ENCODE data around the gene HIVEP1. TPM values are rescaled to one million over a fixed set of nuclear protein-coding genes. Genes with fewer than 3 reads are reported as not detected.

Gene HIVEP1
- total RNA-seq, 2 donors from 2014 or later: 33.6 to 35.1 TPM

DNA sequence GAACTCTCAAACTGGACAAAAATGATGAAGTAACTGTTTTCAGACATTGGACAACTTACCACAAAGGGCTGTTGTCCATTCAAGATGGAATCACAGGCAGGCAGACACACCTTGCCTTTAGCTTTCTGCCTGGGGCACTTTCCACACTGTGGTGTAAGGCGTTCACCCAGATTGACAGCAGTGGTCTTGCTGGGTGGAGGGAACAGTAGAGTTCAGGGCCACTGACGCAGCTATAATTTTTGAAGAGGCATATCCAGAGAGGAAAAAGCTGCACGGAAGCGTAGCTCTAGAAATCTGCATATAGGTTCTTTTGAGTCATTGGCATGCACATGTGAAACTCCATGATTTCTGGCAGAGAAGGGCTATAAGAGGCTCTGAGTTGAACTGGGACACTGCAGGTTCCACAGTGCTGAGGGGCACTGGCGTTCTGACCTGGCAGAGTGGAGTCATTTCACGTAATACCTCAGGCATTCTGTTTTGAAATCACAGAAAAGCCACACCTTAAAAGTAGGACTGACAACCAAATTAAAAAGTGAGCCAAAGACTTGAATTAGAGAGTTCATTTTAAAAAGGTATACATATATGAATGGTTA lies 173.1 kb downstream of the HIVEP1 start:
- Mint-ChIP-seq H3K9me3 (no peaks in the 10 kb centered on the region), H3K4me3 (no peak overlapping the region), H3K36me3 (ENCODE audit: low read depth) (no peaks in the 10 kb centered on the region), H3K27ac (no peak overlapping the region), H3K27me3 (ENCODE audit: insufficient read depth) (no peaks in the 10 kb centered on the region), H3K4me1 (no peaks in the 10 kb centered on the region)
- no peak for DNase-seq
- Histone ChIP-seq H3K4me3 (ENCODE audit: low read length) (no peak overlapping the region), H3K27me3 (ENCODE audit: control insufficient read depth, insufficient read depth, low read length, poor library complexity, severe bottlenecking) (no peaks in the 10 kb centered on the region), H3K4me1 (ENCODE audit: control insufficient read depth, insufficient read depth, low read length) (no peaks in the 10 kb centered on the region), H3K27ac (ENCODE audit: low read depth, low read length) (no peak overlapping the region), H3K9me3 (ENCODE audit: control insufficient read depth, low read length) (no peaks in the 10 kb centered on the region), H3K36me3 (ENCODE audit: control insufficient read depth, insufficient read depth, low read length) (no peaks in the 10 kb centered on the region), H3K9ac (ENCODE audit: extremely low read depth, low read length, poor library complexity, severe bottlenecking) (no peak overlapping the region)
- WGBS, 2 experiments (ENCODE audit: insufficient coverage in 1 of 2, insufficient read length in 1 of 2): 90 to 91% methylated on average over 6 of the region's 6 CpGs
- no peak for TF ChIP-seq CTCF (conservative IDR thresholded peaks at IDR 0.05)

- H3K4me3 ChIP-seq (ENCODE audit: low read length): no peak overlapping the region
- H3K27ac ChIP-seq (ENCODE audit: low read depth, low read length): no peak overlapping the region
- Mint-ChIP-seq H3K4me3 (no peak overlapping the region), H3K9me3 (no peaks in the 10 kb centered on the region), H3K27me3 (ENCODE audit: insufficient read depth) (no peaks in the 10 kb centered on the region), H3K27ac (no peak overlapping the region), H3K36me3 (ENCODE audit: low read depth) (no peaks in the 10 kb centered on the region), H3K4me1 (no peaks in the 10 kb centered on the region)
- H3K27me3 ChIP-seq (ENCODE audit: control insufficient read depth, insufficient read depth, low read length, poor library complexity, severe bottlenecking): no peaks in the 10 kb centered on the region
- 65% methylated on average over 3 of the region's 4 CpGs; no CpG with 5 or more reads in 1 of the 2 experiments for WGBS, 2 experiments (ENCODE audit: insufficient coverage in 1 of 2, insufficient read length in 1 of 2)
- no peaks in the 10 kb centered on the region for H3K36me3 ChIP-seq (ENCODE audit: control insufficient read depth, insufficient read depth, low read length)
- H3K9me3 ChIP-seq (ENCODE audit: control insufficient read depth, low read length): no peaks in the 10 kb centered on the region
- DNase-seq: no peak
- no peak for TF ChIP-seq CTCF (conservative IDR thresholded peaks at IDR 0.05)
- H3K4me1 ChIP-seq (ENCODE audit: control insufficient read depth, insufficient read depth, low read length): no peaks in the 10 kb centered on the region
- no peak overlapping the region for H3K9ac ChIP-seq (ENCODE audit: extremely low read depth, low read length, poor library complexity, severe bottlenecking)
Observed at GRCh38 chr6:12186528-12186927, 174.4 kb downstream of the HIVEP1 start.

DNA sequence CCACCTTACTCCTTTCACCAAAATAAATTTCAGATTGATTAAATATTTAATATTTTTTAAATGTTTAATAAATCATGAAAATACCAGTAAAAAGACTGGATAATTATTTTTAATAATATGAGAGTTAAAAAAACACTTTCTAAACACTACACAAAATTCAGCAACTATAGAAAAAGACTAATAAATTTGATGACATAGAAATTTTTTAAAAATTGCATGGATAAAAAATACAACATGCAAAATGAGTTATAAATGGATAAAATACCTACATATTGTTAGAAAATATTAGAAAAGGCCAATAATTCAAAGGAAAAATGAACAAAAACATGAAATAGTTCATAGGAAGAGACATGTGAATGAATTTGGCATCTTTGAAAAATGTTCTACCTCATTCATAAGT lies 177.0 kb downstream of the HIVEP1 start:
- Mint-ChIP-seq H3K27ac (no peak overlapping the region), H3K36me3 (ENCODE audit: low read depth) (no peaks in the 10 kb centered on the region), H3K9me3 (no peaks in the 10 kb centered on the region), H3K4me1 (no peaks in the 10 kb centered on the region), H3K4me3 (no peak overlapping the region), H3K27me3 (ENCODE audit: insufficient read depth) (no peaks in the 10 kb centered on the region)
- H3K9me3 ChIP-seq (ENCODE audit: control insufficient read depth, low read length): no peaks in the 10 kb centered on the region
- H3K27ac ChIP-seq (ENCODE audit: low read depth, low read length): no peak overlapping the region
- TF ChIP-seq CTCF (conservative IDR thresholded peaks at IDR 0.05): no peak
- no peak overlapping the region for H3K9ac ChIP-seq (ENCODE audit: extremely low read depth, low read length, poor library complexity, severe bottlenecking)
- no peak for DNase-seq
- H3K27me3 ChIP-seq (ENCODE audit: control insufficient read depth, insufficient read depth, low read length, poor library complexity, severe bottlenecking): no peaks in the 10 kb centered on the region
- H3K4me3 ChIP-seq (ENCODE audit: low read length): no peak overlapping the region
- no peaks in the 10 kb centered on the region for H3K36me3 ChIP-seq (ENCODE audit: control insufficient read depth, insufficient read depth, low read length)
- H3K4me1 ChIP-seq (ENCODE audit: control insufficient read depth, insufficient read depth, low read length): no peaks in the 10 kb centered on the region

All from endodermal cell (in vitro differentiated cells).